ENCODE measurements around the gene NIPAL3.

GRCh38 chr1:24390924-24391782 lies 24.4 kb upstream of the NIPAL3 start:
- TF ChIP-seq REST (IDR thresholded peaks at IDR 0.05; ENCODE audit: low read depth): no peak
- no peak; the same call in 1 of the 2 replicates for TF ChIP-seq MAX (IDR thresholded peaks at IDR 0.05)
- peak; percentile 91 to 98 (median 96) for TF ChIP-seq CTCF (IDR thresholded peaks at IDR 0.05 in 2 of 3, conservative IDR thresholded peaks at IDR 0.05 in 1 of 3; ENCODE audit: borderline replicate concordance in 1 of 3, insufficient read depth in 1 of 3, low read depth in 2 of 3, low read length in 2 of 3)
- no peak for TF ChIP-seq ZNF274 (IDR thresholded peaks at IDR 0.05; ENCODE audit: low read depth, low read length)
- no peak for TF ChIP-seq ELF1 (IDR thresholded peaks at IDR 0.05; ENCODE audit: borderline replicate concordance, low read depth)
- no peak for TF ChIP-seq POLR2AphosphoS5 (IDR thresholded peaks at IDR 0.05; ENCODE audit: low read depth, low read length)
- TF ChIP-seq RAD21 (IDR thresholded peaks at IDR 0.05; ENCODE audit: low read depth): peak; percentile 99

Measured in HCT116 (cell line).